GM18520 (cell line): ENCODE data around the gene PHF21A.
"Not testable (repeated sequence)": the region's sequence is repeated elsewhere in the genome, so short reads cannot be mapped to it uniquely, and the experiment has no call there.

ENCODE experiments used
- ATAC-seq: cut with Tn5 transposase; IDR thresholded peaks from one replicate; pipeline ENCODE4 v1.9.1; 2021; ENCODE audit not compliant: unreplicated experiment

The PHF21A gene

DNA sequence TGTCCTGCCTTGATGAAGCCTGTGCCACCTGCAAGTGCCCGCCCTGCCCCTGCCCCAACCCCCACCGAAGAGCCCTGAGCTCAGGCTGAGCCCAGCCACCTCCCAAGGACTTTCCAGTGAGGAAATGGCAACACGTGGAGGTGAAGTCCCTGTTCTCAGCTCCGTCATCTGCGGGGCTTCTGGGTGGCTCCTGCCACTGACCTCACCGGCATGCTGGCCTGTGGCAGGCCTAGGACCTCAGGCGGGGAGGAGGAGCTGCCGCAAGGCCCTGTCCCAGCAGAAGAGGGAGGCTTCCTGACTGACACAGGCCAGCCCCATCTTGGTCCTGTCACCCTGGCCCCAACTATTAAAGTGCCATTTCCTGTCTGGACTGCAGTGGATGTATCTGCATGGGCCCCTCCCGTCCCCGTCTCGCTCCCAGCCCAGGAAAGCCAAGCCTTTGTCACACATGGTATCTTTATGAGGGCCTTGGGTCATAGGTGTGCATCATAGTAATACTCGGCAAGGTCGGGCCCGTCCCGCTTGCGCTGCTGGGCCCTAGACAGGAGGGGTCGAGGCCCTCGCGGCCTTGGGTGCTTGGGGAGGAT is 215.1 kb downstream of the PHF21A start:
- ATAC-seq, result no peak

- ATAC-seq, result not testable (repeated sequence)
These were observed 215.7 kb downstream of the PHF21A start for GRCh38 chr11:45905576-45905975.

GRCh38 chr11:45905095-45905494 is 216.2 kb downstream of the PHF21A start:
- no peak for ATAC-seq

- no peak for ATAC-seq
These were observed 216.8 kb downstream of the PHF21A start for GRCh38 chr11:45904309-45904915.

DNA sequence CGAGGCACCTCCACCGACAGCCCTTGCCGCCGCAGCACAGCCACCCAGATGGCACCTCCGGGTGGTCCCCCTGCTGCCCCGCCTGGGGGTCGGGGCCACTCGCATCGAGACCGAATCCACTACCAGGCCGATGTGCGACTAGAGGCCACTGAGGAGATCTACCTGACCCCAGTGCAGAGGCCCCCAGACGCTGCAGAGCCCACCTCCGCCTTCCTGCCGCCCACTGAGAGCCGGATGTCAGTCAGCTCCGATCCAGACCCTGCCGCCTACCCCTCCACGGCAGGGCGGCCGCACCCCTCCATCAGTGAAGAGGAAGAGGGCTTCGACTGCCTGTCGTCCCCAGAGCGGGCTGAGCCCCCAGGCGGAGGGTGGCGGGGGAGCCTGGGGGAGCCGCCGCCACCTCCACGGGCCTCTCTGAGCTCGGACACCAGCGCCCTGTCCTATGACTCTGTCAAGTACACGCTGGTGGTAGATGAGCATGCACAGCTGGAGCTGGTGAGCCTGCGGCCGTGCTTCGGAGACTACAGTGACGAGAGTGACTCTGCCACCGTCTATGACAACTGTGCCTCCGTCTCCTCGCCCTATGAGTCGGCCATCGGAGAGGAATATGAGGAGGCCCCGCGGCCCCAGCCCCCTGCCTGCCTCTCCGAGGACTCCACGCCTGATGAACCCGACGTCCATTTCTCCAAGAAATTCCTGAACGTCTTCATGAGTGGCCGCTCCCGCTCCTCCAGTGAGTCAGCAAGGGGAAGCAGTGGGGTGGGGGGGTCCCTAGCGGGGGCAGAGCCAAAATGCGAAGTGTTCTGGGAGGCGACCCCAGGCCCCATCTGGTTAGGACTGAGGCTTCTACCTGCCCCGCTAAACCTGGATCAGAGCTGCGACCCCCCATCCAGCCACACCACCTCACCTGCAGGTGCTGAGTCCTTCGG is 218.5 kb downstream of the PHF21A start:
- no peak for ATAC-seq

GRCh38 chr11:45901626-45902025 is 219.6 kb downstream of the PHF21A start:
- ATAC-seq, result no peak

- no peak for ATAC-seq
These were observed 220.2 kb downstream of the PHF21A start for GRCh38 chr11:45900916-45901617.

DNA sequence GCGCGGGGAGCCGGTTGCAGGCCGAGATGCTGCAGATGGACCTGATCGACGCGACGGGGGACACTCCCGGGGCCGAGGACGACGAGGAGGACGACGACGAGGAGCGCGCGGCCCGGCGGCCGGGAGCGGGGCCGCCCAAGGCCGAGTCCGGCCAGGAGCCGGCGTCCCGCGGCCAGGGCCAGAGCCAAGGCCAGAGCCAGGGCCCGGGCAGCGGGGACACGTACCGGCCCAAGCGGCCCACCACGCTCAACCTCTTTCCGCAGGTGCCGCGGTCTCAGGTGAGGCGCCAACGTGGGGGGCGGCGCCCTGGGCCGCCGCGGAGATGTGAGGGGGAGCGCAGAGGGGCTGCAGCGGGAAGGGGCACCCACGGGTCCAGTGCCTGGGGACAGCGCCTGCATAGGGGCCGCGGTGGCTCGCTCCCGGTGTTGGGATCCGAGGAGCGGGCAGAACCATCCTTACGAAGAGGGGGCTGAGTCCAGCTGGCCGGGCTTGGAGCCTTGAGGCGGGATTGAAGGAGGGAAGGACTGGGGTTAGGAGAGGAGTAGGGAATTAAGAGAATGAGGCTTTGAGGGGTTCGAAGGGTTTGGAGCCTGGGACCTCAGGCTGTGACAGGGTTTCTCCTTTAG is 221.0 kb downstream of the PHF21A start:
- ATAC-seq, result not testable (repeated sequence)

DNA sequence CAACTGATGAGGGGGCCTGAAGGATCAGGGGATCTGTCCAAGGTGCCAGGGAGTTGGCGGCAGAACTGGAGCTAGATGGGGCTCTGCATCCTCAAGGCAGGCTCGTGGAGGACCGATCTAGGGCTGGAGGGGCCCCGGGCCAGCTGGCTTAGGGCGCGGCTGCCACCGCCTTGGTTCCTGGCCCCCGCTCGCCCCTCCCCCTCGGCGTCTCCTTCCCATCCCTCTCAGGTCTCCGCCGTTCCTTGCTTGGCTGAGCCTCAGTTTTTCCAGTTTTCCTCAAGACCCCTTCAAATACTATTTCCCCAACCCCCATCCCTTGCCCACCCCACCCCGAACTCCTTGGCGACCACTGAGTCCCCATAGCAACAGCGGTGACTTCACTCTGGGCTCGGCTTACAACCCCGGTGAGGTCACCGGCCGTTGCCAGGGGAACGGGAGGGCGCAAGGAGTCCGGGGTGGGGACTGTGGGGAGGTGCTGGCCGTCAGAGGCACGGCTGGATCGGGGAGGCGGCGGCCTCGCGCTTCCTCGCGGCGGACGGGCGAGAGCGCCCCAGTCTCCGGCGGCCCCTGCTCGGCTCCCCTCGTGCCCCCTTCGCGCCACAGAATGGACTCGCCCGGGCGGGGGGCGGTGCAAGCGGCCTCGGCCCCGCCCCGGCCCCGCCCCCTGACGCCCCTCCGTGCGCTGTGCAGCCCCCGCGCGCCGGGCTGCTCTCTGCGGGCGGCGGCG is 221.6 kb downstream of the PHF21A start:
- no peak for ATAC-seq

- no peak for ATAC-seq
These were observed 222.2 kb downstream of the PHF21A start for GRCh38 chr11:45899086-45899447.

GRCh38 chr11:45897556-45897955 is 223.7 kb downstream of the PHF21A start:
- ATAC-seq, result no peak

- ATAC-seq, result no peak
These were observed 224.8 kb downstream of the PHF21A start for GRCh38 chr11:45896422-45896984.

DNA sequence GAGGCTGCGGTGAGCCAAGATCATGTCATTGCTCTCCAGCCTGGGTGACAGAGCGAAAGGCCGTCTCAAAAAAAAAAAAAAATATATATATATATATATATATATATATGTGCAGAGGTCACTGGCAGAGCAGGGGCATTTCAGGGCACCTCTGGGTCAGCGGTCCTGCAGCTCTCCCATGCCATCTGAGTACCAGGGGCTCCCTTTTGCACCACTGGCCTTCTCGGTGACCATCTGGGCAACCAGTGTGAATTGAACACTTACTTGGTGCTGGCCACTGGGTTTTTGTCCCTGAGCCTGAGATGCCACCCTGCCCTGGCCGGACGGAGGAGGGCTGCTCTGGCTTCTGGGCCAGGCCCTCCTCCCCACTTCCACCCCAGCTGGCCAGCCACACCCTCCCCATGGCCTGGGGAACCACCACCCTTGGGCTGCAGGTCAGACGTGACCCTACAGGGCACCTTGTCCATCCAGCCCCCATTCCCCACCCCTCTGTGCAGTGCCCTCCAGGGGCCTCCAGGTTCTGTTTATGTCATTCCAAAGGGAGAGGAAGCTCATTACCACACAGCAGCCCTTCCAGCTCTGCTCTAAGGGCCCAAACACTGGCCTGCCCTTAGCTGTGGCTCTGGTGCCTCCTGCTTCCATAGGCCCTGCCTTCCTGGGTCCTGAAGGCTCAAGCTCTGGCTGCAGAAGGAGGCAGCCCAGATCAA is 225.5 kb downstream of the PHF21A start:
- ATAC-seq, result no peak

DNA sequence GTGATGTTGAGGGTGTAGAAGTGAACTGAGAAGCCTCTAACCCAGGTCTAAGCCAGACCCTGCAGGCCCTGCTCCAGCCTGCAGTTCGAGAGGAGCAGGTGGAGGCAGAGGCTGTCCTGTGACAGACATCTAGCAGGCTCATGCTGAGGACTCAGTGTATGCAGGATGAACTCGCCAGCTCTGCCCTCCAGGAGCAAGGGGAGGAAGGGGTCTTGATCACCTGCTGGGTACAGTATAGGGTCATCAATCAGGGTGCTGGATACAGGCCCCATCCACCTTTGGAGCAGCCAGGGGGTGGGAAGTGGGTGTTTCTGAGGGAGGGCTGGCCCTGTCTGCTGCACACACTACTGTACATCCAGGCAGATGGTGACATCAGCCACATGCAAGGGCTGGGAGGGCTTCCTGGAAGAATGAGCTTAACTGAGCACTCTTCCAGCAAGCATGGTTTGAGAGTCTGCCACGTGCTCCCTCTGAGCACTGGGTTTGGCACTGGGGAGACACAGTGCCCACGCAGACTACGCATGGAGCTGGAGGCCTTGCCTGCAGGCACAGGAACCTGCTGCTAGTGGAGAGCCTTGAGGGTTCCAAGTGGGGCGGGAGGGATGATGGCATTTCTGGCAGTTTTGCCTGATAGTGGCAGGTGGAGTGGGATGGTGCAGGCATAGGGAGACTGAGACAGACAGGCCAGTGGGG is 226.6 kb downstream of the PHF21A start:
- no peak for ATAC-seq

- ATAC-seq, result no peak
These were observed 228.4 kb downstream of the PHF21A start for GRCh38 chr11:45892856-45893255.

- no peak for ATAC-seq
These were observed 230.2 kb downstream of the PHF21A start for GRCh38 chr11:45890886-45891550.

- no peak for ATAC-seq
These were observed 231.3 kb downstream of the PHF21A start for GRCh38 chr11:45889966-45890365.

DNA sequence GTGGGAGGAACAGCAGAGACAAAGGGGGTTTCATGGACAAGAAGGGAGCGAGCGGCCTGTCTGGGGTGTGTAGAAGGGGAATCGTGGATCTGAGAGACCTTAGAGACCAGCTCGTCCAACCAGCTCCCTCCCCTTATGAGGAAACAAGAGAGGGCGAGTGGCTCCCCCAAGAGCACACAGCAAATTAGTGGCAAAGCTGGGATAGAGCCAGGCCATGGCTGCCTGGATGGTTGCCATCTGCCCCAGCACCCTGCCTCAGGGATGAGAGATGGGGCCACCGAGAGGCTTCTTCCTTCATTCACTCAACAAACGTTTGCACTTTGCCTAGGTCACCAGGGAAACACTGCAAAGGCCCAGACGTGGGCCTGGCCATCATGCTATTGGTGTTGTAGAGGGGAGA is 231.7 kb downstream of the PHF21A start:
- ATAC-seq, result no peak
